HG03439 (cell line): ENCODE results near the gene PLCD3.

Experiments used
- ATAC-seq: cut with Tn5 transposase; IDR thresholded peaks from one replicate; pipeline ENCODE4 v1.9.1; 2021; ENCODE audit warnings: mild to moderate bottlenecking, moderate library complexity; ENCODE audit not compliant: unreplicated experiment

Gene PLCD3

GRCh38 chr17:45086865-45087503, 45.3 kb downstream of the PLCD3 start:
- no peak for ATAC-seq

- no peak for ATAC-seq
These were observed 45.9 kb downstream of the PLCD3 start for GRCh38 chr17:45086391-45086790.

DNA sequence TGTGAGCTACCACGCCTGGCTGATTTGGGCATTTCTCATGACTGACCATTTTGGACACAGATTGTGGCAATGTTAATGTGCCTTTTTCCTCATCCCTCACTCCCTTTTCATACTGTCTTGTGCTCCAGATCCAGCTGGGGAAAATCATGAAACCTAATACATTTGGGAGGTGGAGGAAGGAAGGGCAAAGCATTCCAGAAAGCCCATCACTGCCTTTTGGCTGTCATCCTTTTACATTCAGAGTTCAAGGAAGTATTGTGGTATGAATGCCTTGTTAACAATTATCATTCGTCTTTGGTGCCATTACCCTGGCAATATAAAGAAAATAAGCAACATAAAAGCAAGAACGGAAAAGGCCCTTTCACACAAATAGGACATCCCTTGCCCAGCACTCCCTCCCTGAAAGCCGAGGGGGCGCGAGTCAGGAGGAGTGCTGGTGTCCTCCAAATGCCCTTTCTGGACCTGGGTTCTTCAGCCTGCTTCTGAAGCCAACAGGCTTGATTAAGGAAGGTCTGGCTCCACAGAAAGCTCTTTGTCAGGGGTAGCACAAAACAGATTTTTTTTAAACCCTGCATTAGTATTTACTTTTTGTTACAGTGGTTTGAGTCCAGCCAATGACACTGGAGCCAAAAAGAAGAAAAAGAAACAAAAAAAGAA, 51.1 kb downstream of the PLCD3 start:
- no peak for ATAC-seq

GRCh38 chr17:45077643-45078042, 54.7 kb downstream of the PLCD3 start:
- ATAC-seq: no peak

GRCh38 chr17:45073414-45074070, 58.8 kb downstream of the PLCD3 start:
- no peak for ATAC-seq

DNA sequence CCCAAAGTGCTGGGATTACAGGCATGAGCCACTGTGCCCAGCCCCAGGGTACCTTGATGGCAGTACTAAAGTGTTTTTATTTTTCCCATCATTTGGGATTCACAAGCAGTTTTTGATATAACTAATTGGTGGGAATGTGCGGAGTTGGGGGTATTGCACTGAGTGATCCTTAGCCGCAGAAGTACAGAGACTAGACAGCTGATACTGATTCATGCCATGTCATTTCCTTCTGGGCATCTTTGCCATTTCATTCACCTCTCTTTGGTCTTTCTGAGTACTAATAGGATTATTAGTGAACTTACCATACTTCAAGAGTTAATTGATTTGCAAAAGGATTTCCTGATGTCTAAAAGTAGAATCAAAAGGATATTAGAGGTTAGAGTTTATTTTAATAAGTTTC, 61.5 kb downstream of the PLCD3 start:
- no peak for ATAC-seq

- no peak for ATAC-seq
These were observed 62.3 kb downstream of the PLCD3 start for GRCh38 chr17:45070001-45070400.

- ATAC-seq: no peak
These were observed 64.7 kb downstream of the PLCD3 start for GRCh38 chr17:45067637-45068036.

DNA sequence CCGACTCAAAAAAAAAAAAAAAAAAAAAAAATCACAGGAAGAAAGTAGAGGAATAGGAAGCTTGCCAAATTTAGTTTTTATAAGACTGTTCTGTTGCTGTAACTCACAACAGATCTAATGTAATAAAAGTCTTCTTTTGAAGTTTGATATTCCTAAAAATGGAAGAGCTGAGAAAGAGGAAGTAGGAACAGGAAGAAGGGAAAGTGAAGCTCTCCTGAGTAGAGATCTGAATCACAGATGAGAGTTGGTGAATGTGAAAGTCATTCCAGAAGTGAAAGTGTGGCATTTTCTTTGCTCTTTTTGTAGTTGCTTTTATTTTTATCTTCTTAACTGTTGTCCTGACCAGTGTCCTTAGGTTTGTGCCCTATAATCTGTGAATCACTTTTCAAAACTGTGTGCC, 69.1 kb downstream of the PLCD3 start:
- no peak for ATAC-seq

GRCh38 chr17:45061606-45062205, 70.6 kb downstream of the PLCD3 start:
- ATAC-seq: no peak

GRCh38 chr17:45060797-45061605, 71.3 kb downstream of the PLCD3 start, which contains the start of gene NMT1:
Gene NMT1 (plus strand): TSS chr17:45061317. CDS start chr17:45061330, 13 bp downstream.
- ATAC-seq: peak; percentile 92

DNA sequence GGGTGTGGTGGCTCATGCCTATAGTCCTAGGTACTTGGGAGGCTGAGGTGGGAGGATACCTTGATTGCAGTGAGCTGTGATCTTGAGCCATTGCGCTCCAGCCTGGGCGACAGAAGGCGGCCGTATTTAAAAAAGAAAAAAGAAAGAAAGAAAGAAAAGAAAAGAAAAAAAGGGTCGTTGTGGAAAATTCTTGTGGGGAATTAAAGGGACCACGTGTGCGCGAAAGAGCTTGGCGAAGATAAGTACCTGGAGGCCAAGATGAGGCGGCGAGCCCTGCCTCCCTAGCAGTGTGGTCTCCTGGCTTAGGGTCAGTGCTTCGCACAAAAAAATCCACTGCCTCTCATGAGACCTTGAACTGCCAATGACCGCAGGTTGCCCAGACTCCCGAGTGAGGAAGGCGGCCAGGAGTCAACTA, 71.9 kb downstream of the PLCD3 start:
- no peak for ATAC-seq
